GM06990 (cell line): Measurements from ENCODE around the gene COQ8B.

Experiments used
- DNase-seq: peaks from one replicate; pipeline ENCODE4 v3.0.0-alpha.2; 2011; ENCODE audit not compliant: insufficient read length; ENCODE audit errors: extremely low read depth
- H3K27me3 ChIP-seq: replicated peaks from 2 replicates; pipeline ENCODE4 v1.6.0; 2011; ENCODE audit warnings: low read length; ENCODE audit not compliant: control insufficient read depth, insufficient read depth
- H3K36me3 ChIP-seq: 2 replicates; pipeline ENCODE4 v1.5.1; 2011; ENCODE audit warnings: low read length; ENCODE audit not compliant: control insufficient read depth, insufficient read depth
- H3K4me3 ChIP-seq: replicated peaks from 2 replicates; pipeline ENCODE4 v1.5.1; 2011; ENCODE audit warnings: low read depth, mild to moderate bottlenecking, control low read depth, low read length
- TF ChIP-seq, protein P1 (sequence below): IDR thresholded peaks from 2 replicates; pipeline ENCODE4 v1.5.1; 2011; ENCODE audit warnings: low read length, control low read depth, mild to moderate bottlenecking, inconsistent platforms; ENCODE audit not compliant: insufficient read depth, poor library complexity, severe bottlenecking

The COQ8B gene

GRCh38 chr19:40723661-40724254, 7.1 kb upstream of the COQ8B start:
- H3K27me3 ChIP-seq, result no peaks in the 10 kb centered on the region
- DNase-seq, result no peak
- H3K4me3 ChIP-seq, result no peak overlapping the region
- peaks cover 4% of the 10 kb centered on the region for H3K36me3 ChIP-seq
- TF ChIP-seq, protein P1, sequence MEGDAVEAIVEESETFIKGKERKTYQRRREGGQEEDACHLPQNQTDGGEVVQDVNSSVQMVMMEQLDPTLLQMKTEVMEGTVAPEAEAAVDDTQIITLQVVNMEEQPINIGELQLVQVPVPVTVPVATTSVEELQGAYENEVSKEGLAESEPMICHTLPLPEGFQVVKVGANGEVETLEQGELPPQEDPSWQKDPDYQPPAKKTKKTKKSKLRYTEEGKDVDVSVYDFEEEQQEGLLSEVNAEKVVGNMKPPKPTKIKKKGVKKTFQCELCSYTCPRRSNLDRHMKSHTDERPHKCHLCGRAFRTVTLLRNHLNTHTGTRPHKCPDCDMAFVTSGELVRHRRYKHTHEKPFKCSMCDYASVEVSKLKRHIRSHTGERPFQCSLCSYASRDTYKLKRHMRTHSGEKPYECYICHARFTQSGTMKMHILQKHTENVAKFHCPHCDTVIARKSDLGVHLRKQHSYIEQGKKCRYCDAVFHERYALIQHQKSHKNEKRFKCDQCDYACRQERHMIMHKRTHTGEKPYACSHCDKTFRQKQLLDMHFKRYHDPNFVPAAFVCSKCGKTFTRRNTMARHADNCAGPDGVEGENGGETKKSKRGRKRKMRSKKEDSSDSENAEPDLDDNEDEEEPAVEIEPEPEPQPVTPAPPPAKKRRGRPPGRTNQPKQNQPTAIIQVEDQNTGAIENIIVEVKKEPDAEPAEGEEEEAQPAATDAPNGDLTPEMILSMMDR, result no peak

- DNase-seq, result no peak
- H3K27me3 ChIP-seq, result no peaks in the 10 kb centered on the region
- H3K4me3 ChIP-seq, result no peak overlapping the region
- H3K36me3 ChIP-seq, result peaks cover 4% of the 10 kb centered on the region
- TF ChIP-seq, protein P1, result no peak
Observed at GRCh38 chr19:40721936-40722661, 5.4 kb upstream of the COQ8B start.

GRCh38 chr19:40721140-40721486, 4.4 kb upstream of the COQ8B start:
- TF ChIP-seq, protein P1, result no peak
- Histone ChIP-seq H3K36me3 (peaks cover 3% of the 10 kb centered on the region), H3K4me3 (no peak overlapping the region), H3K27me3 (no peaks in the 10 kb centered on the region)
- DNase-seq, result no peak

DNA sequence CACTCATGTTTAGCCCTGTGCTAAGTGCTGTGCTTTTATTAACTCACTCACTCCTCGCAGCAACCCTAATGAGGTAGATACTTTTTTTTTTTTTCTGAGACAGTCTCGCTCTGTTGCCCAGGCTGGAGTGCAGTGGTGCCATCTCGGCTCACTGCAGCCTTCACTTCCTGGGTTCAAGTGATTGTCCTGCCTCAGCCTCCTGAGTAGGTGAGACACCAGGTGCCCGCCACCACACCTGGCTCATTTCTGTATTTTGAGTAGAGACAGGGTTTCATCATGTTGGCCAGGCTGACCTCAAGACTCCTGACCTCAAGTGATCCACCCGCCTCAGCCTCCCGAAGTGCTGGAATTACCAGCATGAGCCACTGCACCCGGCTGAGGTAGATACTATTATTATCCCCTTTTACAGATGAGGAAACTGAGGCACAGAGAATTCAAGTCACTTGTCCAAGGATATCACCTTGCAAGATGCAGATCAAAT, 2.8 kb upstream of the COQ8B start:
- Histone ChIP-seq H3K4me3 (peak overlapping the region; percentile 82), H3K27me3 (no peaks in the 10 kb centered on the region), H3K36me3 (no peaks in the 10 kb centered on the region; the same call in none of the 2 replicates)
- TF ChIP-seq, protein P1, result no peak
- no peak for DNase-seq

DNA sequence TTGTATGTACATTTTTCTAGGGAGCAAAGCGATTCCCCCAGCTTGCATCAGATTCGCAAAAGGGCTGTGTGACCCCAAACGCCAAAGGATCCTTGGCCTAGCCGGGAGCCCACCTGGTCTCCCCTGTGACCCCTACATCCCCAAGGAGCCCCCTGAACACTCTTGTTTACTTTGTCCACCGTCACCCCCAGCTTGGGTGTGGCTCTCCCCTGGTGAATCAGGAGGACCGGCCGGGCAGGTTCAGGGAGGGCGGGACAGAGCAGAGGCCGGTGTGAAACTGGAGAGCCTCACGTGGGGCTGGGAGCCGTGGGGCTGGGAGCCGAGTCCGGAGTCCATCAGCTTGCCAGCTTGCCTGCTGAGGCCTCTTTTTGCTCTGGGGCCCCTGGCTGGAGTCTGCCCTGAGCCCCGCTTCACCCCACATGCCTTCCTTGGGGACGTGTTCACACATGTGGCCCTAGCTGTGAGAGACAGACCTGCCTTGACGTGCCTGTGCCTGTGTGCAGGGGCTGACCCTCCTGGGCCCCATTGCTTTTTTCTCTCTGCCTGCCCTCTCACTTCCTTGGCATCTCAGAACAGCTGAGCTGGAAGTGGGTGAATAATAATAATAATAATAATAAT, 2.2 kb upstream of the COQ8B start:
- Histone ChIP-seq H3K36me3 (no peaks in the 10 kb centered on the region; the same call in none of the 2 replicates), H3K27me3 (no peaks in the 10 kb centered on the region), H3K4me3 (peak overlapping the region; percentile 82)
- TF ChIP-seq, protein P1, result no peak
- peak; percentile 49 for DNase-seq
